GM12878 (cell line): ENCODE measurements around the gene H6PD. TPM values are rescaled to one million over a fixed set of nuclear protein-coding genes. Genes with fewer than 3 reads are reported as not detected.

Experiments
- ATAC-seq: fragments of 200-7000 bp; cut with Tn5 transposase; 3 replicates; pipeline ENCODE4 v1.9.1; 2020; ENCODE audit warnings: mild to moderate bottlenecking, moderate library complexity
- BruUV-seq: library from RNA; stranded (reverse); fragments of 400-500 nt; replicated peaks from 2 replicates; lab custom pipeline; 2021; lab: Mats Ljungman, UMichigan
- CTCF ChIA-PET: fragments of 300-600 bp; sonication (Branson Sonifier 250); formaldehyde crosslinking; extraction: SDS; loops from one replicate; lab custom pipeline; 2021; ENCODE audit warnings: inconsistent platforms; lab: Yijun Ruan, JAX
- POLR2A ChIA-PET: fragments of 350-600 bp; formaldehyde crosslinking; extraction: SDS; loops from one replicate; lab custom pipeline; 2021; ENCODE audit warnings: inconsistent platforms; lab: Charles Lee
- RAD21 ChIA-PET: fragments of 300-600 bp; sonication (Branson Sonifier 250); formaldehyde crosslinking; loops from one replicate; lab custom pipeline; 2023; ENCODE audit warnings: antibody characterized with exemption; ENCODE audit not compliant: unreplicated experiment; lab: Charles Lee
- SMC1A ChIA-PET: fragments of 300-600 bp; sonication (Branson Sonifier 250); formaldehyde crosslinking; loops from one replicate; lab custom pipeline; 2023; ENCODE audit not compliant: unreplicated experiment, uncharacterized antibody; lab: Charles Lee
- DNase-seq: peaks from one replicate; pipeline ENCODE4 v3.0.0-alpha.2; 2011; ENCODE audit warnings: low read depth, low spot score
- FAIRE-seq: peaks from 3 replicates; lab custom pipeline; 2011; peaks lifted over from hg19 to GRCh38; lab: Jason Lieb, UNC
- H2AFZ ChIP-seq: 2 replicates; pipeline ENCODE4 v1.6.0; 2011; ENCODE audit warnings: low read depth, low read length, control low read depth; ENCODE audit not compliant: control insufficient read depth
- H3K27ac ChIP-seq: 2 replicates; pipeline ENCODE4 v1.5.1; 2011; ENCODE audit warnings: control low read depth; ENCODE audit not compliant: control insufficient read depth, insufficient read depth
- H3K27me3 ChIP-seq, 2 experiments: replicated peaks in 1 of 2; 2 replicates each; pipeline versions ENCODE4 v1.6.0 to v1.6.1; 2011; ENCODE audit warnings: low read length in 1 of 2; ENCODE audit not compliant: control insufficient read depth in 2 of 2, insufficient read depth in 2 of 2
- H3K36me3 ChIP-seq, 2 experiments: 2 replicates each; pipeline ENCODE4 v1.5.1; 2011; ENCODE audit warnings: low read length in 1 of 2; ENCODE audit not compliant: control insufficient read depth in 2 of 2, insufficient read depth in 2 of 2
- H3K4me1 ChIP-seq: 2 replicates; pipeline ENCODE4 v1.6.1; 2011; ENCODE audit warnings: mild to moderate bottlenecking, low read length, moderate library complexity, mixed read lengths; ENCODE audit not compliant: control insufficient read depth, insufficient read depth
- H3K4me2 ChIP-seq: 2 replicates; pipeline ENCODE4 v1.6.0; 2011; ENCODE audit warnings: control low read depth; ENCODE audit not compliant: control insufficient read depth, insufficient read depth
- H3K4me3 ChIP-seq: fragments of 200-600 bp; sonication (generic); 2 replicates; pipeline ENCODE4 v1.5.1; 2016
- H3K79me2 ChIP-seq: 2 replicates; pipeline ENCODE4 v1.6.0; 2011; ENCODE audit warnings: low read length; ENCODE audit not compliant: control insufficient read depth, insufficient read depth
- H3K9ac ChIP-seq: 2 replicates; pipeline ENCODE4 v1.8.0; 2011; ENCODE audit warnings: low read length, control low read depth, mixed read lengths; ENCODE audit not compliant: control insufficient read depth, insufficient read depth
- H3K9me3 ChIP-seq: replicated peaks from 3 replicates; pipeline ENCODE4 v1.5.1; 2011; ENCODE audit warnings: mild to moderate bottlenecking, low read length; ENCODE audit not compliant: control insufficient read depth, insufficient read depth
- H4K20me1 ChIP-seq: 2 replicates; pipeline ENCODE4 v1.6.0; 2011; ENCODE audit not compliant: control insufficient read depth, insufficient read depth
- DPF2 ChIP-seq: fragments of 450-650 bp; IDR thresholded peaks from 2 replicates; pipeline ENCODE4 v1.6.1; 2017; ENCODE audit warnings: mild to moderate bottlenecking
- ETV6 ChIP-seq, 2 experiments: fragments of 450-650 bp in 1 of 2; IDR thresholded peaks in 1 of 2; conservative IDR thresholded peaks in 1 of 2; 2 replicates each; pipeline ENCODE4 v1.6.1; 2014; ENCODE audit warnings: antibody characterized with exemption in 1 of 2, borderline replicate concordance in 1 of 2, low read depth in 1 of 2, mild to moderate bottlenecking in 1 of 2, moderate library complexity in 1 of 2
- HDGF ChIP-seq: fragments of 450-650 bp; IDR thresholded peaks from 2 replicates; pipeline ENCODE4 v1.6.1; 2016; ENCODE audit warnings: antibody characterized with exemption
- MTA2 ChIP-seq: fragments of 450-650 bp; IDR thresholded peaks from 2 replicates; pipeline ENCODE4 v1.6.1; 2016; ENCODE audit warnings: low read depth, mild to moderate bottlenecking, moderate library complexity
- MXI1 ChIP-seq: fragments of 150-350 bp; IDR thresholded peaks from 2 replicates; pipeline ENCODE4 v1.6.1; 2011; ENCODE audit warnings: low read depth, mild to moderate bottlenecking, inconsistent platforms, low read length, improper control_type of control experiment
- POLR2A ChIP-seq: IDR thresholded peaks from 2 replicates; pipeline ENCODE4 v1.6.1; 2011; ENCODE audit warnings: low read depth, mild to moderate bottlenecking, low read length
- RB1 ChIP-seq: fragments of 450-650 bp; formaldehyde crosslinking; IDR thresholded peaks from 2 replicates; pipeline ENCODE4 v1.6.1; 2017; ENCODE audit warnings: mild to moderate bottlenecking, borderline replicate concordance
- RCOR1 ChIP-seq: conservative IDR thresholded peaks from 2 replicates; pipeline ENCODE4 v1.6.1; 2012; ENCODE audit warnings: low read depth, low read length, improper control_type of control experiment
- RFX5 ChIP-seq: IDR thresholded peaks from 2 replicates; pipeline ENCODE4 v1.6.1; 2011; ENCODE audit warnings: low read depth, low read length, improper control_type of control experiment
- SMAD5 ChIP-seq: IDR thresholded peaks from 2 replicates; pipeline ENCODE4 v1.6.1; 2016; ENCODE audit warnings: antibody characterized with exemption, low read depth
- SUZ12 ChIP-seq: fragments of 200-600 bp; sonication (generic); IDR thresholded peaks from one replicate; pipeline ENCODE4 v1.6.1; 2018; ENCODE audit warnings: antibody characterized with exemption, mild to moderate bottlenecking; ENCODE audit not compliant: unreplicated experiment
- TCF7 ChIP-seq: IDR thresholded peaks from 2 replicates; pipeline ENCODE4 v1.6.1; 2014; ENCODE audit warnings: antibody characterized with exemption, borderline replicate concordance
- WGBS: methylation state at CpG from one replicate; pipeline ENCODE4 v1.1.6; 2016; ENCODE audit warnings: low lambda C conversion rate; ENCODE audit not compliant: insufficient replicate concordance, insufficient coverage; ENCODE audit errors: missing lambda C conversion rate; 5-methylcytosine and 5-hydroxymethylcytosine counted together
- in situ Hi-C: fragments of 300-500 bp; cut with MboI; formaldehyde crosslinking; loops from 9 replicates; pipeline ENCODE4 v1.14.3; 2018; ENCODE audit warnings: mixed read lengths
- intact Hi-C: fragments of 100-400 bp; cut with micrococcal nuclease; formaldehyde crosslinking; loops from one replicate; pipeline ENCODE4 v1.14.2; 2022; ENCODE audit not compliant: unreplicated experiment
- polyA plus RNA-seq, 11 experiments: library from polyadenylated mRNA; depleted of rRNA in 4 of 11; unstranded in 6 of 11; stranded (reverse) in 5 of 11; fragments of >200 nt; fragmentation: Nextera tagmentation in 4 of 11; fragmentation: Illumina TruSeq in 1 of 11; extraction: Ambion mirVana in 4 of 11; extraction: Trizol in 1 of 11; gene quantifications; 1 replicate in 1 of 11; 2 replicates in 10 of 11; pipeline versions ENCODE4 v1.2.1 to v1.2.3, GENCODE V29; 2011 to 2016; ENCODE audit warnings: inconsistent platforms in 2 of 11, missing spikeins in 2 of 11, low read depth in 1 of 11
- total RNA-seq, 4 experiments: library from RNA; depleted of rRNA in 3 of 4; stranded (reverse); fragments of >200 nt in 3 of 4; fragmentation: Illumina TruSeq in 1 of 4; extraction: Trizol in 1 of 4; gene quantifications; 2 replicates each; pipeline versions ENCODE4 v1.2.1 to v1.2.3, GENCODE V29; 2013 to 2021
- TF ChIP-seq, protein P1 (sequence below): fragments of 450-650 bp; IDR thresholded peaks from 2 replicates; pipeline ENCODE4 v1.6.1; 2017; ENCODE audit warnings: low read depth, mild to moderate bottlenecking, moderate library complexity
- TF ChIP-seq, protein P2 (sequence below): fragments of 450-650 bp; IDR thresholded peaks from 2 replicates; pipeline ENCODE4 v1.6.1; 2016; ENCODE audit warnings: mild to moderate bottlenecking
- TF ChIP-seq, protein P3 (sequence below): IDR thresholded peaks from 2 replicates; pipeline ENCODE4 v1.6.1; 2012; ENCODE audit warnings: improper control_type of control experiment, low read depth, low read length; ENCODE audit not compliant: insufficient replicate concordance

Gene H6PD
- total and polyA plus RNA-seq, 10 of the 15 experiments (the other 5 are each of a cell fraction or from before 2014, with no cell fraction given): 1.2 to 20.7 (median 7.7) TPM

DNA sequence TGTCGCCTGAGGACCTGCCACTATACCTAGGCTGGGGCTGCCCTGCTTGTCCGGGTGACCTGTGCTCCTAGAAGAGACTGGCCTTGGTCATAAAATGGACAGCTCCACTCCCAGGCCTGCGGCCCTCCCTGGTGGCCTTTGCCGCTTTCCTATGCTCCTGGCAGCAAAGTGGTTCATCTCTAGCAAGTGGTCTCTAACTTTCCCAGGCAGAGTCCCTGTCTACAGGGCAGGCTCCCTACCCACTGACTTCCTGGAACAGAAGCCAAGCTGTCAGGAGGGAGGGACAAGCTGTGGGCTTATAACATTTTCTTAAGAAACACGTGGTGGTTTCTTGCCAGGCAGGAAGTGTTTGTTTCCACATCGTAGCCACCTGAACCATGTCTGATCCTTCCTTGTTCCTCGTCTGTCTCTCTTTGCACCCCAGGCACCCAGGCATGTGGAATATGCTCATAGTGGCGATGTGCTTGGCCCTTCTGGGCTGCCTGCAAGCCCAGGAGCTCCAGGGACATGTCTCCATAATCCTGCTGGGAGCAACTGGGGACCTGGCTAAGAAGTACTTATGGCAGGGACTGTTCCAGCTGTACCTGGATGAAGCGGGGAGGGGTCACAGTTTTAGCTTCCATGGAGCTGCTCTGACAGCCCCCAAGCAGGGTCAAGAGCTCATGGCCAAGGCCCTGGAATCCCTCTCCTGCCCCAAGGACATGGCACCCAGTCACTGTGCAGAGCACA lies 10.1 kb downstream of the H6PD start:
- H3K9me3 ChIP-seq: no peaks in the 10 kb centered on the region
- 75% methylated on average over 9 of the region's 9 CpGs for WGBS
- no peak overlapping the region for H3K4me2 ChIP-seq
- ATAC-seq (no peak), DNase-seq (no peak)
- RAD21 ChIA-PET: interaction anchor here (1.2 kb wide), 2 partner anchors 44 to 134 kb away, joined by 3 read pairs; no protein-coding TSS in a partner anchor
- in situ Hi-C loops: no loop called here
- H3K4me3 ChIP-seq: no peak overlapping the region
- intact Hi-C loops: loop anchor here (5.0 kb wide), 1 partner anchor 132 kb away; no protein-coding TSS in a partner anchor
- no TSS peak for BruUV-seq
- no peaks in the 10 kb centered on the region for H3K27me3 ChIP-seq
- H4K20me1 ChIP-seq: no peaks in the 10 kb centered on the region
- TF ChIP-seq, protein P1, sequence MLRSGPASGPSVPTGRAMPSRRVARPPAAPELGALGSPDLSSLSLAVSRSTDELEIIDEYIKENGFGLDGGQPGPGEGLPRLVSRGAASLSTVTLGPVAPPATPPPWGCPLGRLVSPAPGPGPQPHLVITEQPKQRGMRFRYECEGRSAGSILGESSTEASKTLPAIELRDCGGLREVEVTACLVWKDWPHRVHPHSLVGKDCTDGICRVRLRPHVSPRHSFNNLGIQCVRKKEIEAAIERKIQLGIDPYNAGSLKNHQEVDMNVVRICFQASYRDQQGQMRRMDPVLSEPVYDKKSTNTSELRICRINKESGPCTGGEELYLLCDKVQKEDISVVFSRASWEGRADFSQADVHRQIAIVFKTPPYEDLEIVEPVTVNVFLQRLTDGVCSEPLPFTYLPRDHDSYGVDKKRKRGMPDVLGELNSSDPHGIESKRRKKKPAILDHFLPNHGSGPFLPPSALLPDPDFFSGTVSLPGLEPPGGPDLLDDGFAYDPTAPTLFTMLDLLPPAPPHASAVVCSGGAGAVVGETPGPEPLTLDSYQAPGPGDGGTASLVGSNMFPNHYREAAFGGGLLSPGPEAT: no peak
- TF ChIP-seq HDGF: no peak
- no peak for TF ChIP-seq POLR2A
- TF ChIP-seq MXI1: no peak
- no peak for TF ChIP-seq SMAD5
- TF ChIP-seq TCF7: no peak
- TF ChIP-seq SUZ12: no peak
- TF ChIP-seq RCOR1: no peak
- no peak for TF ChIP-seq MTA2
- TF ChIP-seq DPF2: no peak
- no peak for TF ChIP-seq RFX5
- TF ChIP-seq ETV6 (conservative IDR thresholded peaks at IDR 0.05 in 1 of 2, IDR thresholded peaks at IDR 0.05 in 1 of 2; ENCODE audit: borderline replicate concordance in 1 of 2, low read depth in 1 of 2): no peak
- TF ChIP-seq, protein P2, sequence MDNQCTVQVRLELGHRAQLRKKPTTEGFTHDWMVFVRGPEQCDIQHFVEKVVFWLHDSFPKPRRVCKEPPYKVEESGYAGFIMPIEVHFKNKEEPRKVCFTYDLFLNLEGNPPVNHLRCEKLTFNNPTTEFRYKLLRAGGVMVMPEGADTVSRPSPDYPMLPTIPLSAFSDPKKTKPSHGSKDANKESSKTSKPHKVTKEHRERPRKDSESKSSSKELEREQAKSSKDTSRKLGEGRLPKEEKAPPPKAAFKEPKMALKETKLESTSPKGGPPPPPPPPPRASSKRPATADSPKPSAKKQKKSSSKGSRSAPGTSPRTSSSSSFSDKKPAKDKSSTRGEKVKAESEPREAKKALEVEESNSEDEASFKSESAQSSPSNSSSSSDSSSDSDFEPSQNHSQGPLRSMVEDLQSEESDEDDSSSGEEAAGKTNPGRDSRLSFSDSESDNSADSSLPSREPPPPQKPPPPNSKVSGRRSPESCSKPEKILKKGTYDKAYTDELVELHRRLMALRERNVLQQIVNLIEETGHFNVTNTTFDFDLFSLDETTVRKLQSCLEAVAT: no peak
- TF ChIP-seq RB1: no peak
- TF ChIP-seq, protein P3, sequence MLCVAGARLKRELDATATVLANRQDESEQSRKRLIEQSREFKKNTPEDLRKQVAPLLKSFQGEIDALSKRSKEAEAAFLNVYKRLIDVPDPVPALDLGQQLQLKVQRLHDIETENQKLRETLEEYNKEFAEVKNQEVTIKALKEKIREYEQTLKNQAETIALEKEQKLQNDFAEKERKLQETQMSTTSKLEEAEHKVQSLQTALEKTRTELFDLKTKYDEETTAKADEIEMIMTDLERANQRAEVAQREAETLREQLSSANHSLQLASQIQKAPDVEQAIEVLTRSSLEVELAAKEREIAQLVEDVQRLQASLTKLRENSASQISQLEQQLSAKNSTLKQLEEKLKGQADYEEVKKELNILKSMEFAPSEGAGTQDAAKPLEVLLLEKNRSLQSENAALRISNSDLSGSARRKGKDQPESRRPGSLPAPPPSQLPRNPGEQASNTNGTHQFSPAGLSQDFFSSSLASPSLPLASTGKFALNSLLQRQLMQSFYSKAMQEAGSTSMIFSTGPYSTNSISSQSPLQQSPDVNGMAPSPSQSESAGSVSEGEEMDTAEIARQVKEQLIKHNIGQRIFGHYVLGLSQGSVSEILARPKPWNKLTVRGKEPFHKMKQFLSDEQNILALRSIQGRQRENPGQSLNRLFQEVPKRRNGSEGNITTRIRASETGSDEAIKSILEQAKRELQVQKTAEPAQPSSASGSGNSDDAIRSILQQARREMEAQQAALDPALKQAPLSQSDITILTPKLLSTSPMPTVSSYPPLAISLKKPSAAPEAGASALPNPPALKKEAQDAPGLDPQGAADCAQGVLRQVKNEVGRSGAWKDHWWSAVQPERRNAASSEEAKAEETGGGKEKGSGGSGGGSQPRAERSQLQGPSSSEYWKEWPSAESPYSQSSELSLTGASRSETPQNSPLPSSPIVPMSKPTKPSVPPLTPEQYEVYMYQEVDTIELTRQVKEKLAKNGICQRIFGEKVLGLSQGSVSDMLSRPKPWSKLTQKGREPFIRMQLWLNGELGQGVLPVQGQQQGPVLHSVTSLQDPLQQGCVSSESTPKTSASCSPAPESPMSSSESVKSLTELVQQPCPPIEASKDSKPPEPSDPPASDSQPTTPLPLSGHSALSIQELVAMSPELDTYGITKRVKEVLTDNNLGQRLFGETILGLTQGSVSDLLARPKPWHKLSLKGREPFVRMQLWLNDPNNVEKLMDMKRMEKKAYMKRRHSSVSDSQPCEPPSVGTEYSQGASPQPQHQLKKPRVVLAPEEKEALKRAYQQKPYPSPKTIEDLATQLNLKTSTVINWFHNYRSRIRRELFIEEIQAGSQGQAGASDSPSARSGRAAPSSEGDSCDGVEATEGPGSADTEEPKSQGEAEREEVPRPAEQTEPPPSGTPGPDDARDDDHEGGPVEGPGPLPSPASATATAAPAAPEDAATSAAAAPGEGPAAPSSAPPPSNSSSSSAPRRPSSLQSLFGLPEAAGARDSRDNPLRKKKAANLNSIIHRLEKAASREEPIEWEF: no peak
- TF ChIP-seq, all 136 proteins: peak for 0
- no peak for FAIRE-seq
- no peak overlapping the region for H2AFZ ChIP-seq
- CTCF ChIA-PET: interaction anchor here (0.8 to 1.7 kb wide), 5 partner anchors 10 to 45 kb away, joined by 3 to 4 read pairs (median 3); partner anchors contain the start of gene H6PD
- H3K79me2 ChIP-seq: no peaks in the 10 kb centered on the region
- H3K36me3 ChIP-seq: no peaks in the 10 kb centered on the region; a peak in 1 of 4 replicates
- no peak overlapping the region for H3K9ac ChIP-seq
- H3K4me1 ChIP-seq: peaks cover 7% of the 10 kb centered on the region
- H3K27ac ChIP-seq: no peak overlapping the region
- SMC1A ChIA-PET: interaction anchor here (1.1 to 1.4 kb wide), 2 partner anchors 9 to 48 kb away, joined by 3 to 4 read pairs; no protein-coding TSS in a partner anchor
- POLR2A ChIA-PET: interaction anchor here (0.5 kb wide), 2 partner anchors 102 to 533 kb away, joined by 3 read pairs; no protein-coding TSS in a partner anchor
